HG03139 (cell line): ENCODE data around the gene ETFA.

Source experiments
- ATAC-seq: cut with Tn5 transposase; IDR thresholded peaks from one replicate; pipeline ENCODE4 v1.9.1; 2021; ENCODE audit not compliant: unreplicated experiment

The ETFA gene

DNA sequence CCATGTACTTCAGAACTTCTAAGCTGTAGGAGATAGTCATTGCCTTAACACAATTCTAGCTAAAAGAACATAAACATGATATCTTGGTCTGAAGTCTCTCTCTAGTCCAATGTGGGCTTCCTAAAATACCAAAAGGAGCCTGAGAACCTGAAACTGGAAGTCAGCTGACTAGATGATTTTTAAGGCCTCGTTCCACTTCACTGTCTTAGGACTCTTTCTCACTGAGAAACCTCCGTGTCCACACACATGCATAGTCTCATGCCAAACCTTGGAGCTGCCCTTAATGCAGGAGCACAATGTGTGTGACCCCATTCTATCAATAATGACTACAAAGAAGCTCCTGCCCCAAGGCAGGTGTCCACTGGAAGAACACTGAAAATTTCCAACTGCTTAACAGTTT lies 87.7 kb downstream of the ETFA start:
- no peak for ATAC-seq

DNA sequence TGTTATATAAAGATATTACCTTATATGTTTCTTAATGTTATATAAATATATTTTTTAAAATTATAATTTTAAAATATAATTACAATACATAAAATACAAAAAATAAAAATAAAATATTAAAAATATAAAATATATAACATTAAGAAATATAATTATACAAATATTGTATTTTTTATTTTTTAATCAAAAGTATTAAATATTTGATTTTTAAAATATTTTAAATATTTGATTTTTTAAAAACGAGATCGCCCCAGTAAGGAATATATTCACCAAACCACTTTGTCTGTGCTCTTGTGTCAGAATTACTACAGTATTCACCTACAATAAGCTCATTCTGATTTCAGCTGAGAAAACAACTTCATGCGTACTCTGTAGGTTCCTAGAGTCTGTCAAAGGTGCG lies 89.1 kb downstream of the ETFA start:
- ATAC-seq = no peak

DNA sequence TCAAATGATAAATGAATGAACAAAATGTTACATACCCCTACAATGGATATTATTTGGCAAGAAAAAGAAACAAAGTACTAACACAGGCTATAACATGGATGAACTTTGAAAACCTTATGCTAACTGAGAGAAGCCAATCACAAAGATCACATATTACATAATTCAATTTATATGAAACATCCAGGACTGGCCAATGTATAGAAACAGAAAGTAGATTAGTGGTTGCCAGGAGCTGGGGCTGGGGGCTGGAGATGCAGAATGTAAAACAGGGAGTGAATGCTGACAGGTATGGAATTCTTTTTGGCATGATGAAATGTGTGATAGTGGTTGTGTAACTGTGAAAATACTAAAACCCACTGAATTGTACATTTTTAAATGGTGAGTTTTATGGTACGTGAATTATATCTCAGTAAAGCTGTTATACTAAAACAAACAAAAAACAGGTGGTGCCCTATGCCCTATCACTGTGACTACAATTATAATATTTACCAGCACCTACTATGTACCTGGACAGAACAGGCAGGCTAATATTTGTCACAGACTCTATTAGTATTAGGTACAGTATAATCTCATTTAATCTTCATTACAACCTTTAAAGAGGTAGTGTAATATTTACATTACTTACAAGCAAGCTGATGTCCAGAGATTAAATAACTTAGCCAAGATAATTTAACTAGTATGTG lies 90.0 kb downstream of the ETFA start:
- ATAC-seq = no peak

DNA sequence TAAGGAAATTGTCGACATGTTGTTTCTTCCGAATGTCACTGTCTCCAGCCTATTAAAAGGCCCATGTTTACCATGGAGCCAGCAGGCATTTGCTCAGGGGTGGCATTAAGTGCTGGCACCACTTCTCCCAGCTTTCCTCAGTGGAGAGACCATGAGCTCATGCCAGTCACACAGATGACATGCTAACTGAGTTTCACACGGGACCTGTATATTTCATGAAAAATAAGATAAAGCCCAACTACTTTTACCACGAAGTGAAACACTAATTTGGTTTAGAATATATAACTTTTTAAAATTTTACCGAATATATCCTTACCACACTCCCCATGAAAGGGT lies 93.4 kb downstream of the ETFA start:
- no peak for ATAC-seq

- no peak for ATAC-seq
Measured at GRCh38 chr15:76217029-76217881, 94.0 kb downstream of the ETFA start.

GRCh38 chr15:76215634-76216033 lies 95.6 kb downstream of the ETFA start:
- no peak for ATAC-seq

- ATAC-seq = no peak
Measured at GRCh38 chr15:76209942-76210341, 101.3 kb downstream of the ETFA start.

- ATAC-seq = no peak
Measured at GRCh38 chr15:76209523-76209922, 101.7 kb downstream of the ETFA start.

- ATAC-seq = no peak
Measured at GRCh38 chr15:76208786-76209424, 102.4 kb downstream of the ETFA start.

DNA sequence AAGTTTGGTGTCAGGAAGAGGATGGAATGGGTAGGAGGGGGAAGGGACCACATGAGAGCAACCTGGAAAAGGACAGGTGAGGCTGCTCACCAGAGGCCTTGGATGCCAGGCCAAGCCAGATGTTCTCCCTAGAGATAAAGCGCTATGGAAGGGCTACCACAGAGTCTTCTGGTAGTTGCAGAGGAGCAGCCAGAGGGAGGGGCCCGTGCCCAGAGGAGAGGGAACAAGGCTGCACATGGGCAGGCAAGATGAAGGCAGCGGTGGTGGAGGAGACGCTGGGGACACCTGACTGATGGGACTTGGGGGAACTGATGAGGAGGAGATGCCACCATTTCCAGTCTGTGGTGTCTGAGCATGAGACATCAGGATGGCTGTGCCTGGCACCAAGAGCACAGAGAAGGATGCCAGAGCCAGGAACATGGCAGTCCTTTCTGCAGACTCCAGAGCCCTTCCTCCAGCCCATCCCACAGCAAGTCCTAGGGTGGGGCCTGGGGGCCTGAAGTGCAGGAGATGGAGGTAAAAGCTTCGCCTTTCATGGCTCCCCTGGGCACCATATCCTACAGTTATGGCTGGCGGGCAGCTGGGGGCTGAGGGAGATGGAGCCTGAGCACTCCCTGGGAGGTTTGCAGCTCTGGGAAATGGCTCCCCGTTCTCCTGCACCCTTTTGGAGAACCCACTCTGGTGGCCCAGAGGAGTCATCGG lies 103.0 kb downstream of the ETFA start:
- no peak for ATAC-seq

DNA sequence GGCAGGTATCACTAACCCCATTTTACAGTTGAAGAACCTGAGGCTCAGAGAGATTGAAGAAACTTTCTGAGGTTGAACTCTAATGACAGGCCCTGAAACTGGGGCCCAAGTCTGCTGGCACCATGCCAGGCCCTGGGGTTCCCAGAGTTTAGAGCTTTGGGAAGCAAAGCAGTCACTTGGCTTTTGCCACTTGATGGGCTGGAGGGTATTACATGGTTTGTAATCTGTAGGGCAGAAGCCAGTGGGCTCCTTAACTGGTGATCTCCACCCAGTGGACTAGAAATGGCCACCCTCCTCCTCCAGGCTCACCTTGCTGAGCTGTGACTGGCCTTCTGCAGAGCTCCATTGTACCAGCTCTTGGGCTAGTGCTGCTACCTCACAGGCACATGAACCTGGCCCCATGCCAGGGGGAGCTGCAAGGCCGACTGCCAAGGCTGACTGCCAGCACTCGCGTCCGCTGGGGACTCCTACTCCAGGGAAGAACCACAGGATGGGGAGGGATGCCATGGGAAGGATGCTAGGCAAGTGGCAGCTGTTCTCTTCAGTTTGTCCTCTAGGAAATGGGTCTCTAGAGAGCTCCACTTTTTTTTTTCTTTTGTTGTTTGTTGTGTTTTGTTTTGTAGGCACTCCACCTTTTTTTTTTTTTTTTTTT lies 104.8 kb downstream of the ETFA start:
- ATAC-seq = no peak

GRCh38 chr15:76204916-76205460 lies 106.3 kb downstream of the ETFA start:
- no peak for ATAC-seq

DNA sequence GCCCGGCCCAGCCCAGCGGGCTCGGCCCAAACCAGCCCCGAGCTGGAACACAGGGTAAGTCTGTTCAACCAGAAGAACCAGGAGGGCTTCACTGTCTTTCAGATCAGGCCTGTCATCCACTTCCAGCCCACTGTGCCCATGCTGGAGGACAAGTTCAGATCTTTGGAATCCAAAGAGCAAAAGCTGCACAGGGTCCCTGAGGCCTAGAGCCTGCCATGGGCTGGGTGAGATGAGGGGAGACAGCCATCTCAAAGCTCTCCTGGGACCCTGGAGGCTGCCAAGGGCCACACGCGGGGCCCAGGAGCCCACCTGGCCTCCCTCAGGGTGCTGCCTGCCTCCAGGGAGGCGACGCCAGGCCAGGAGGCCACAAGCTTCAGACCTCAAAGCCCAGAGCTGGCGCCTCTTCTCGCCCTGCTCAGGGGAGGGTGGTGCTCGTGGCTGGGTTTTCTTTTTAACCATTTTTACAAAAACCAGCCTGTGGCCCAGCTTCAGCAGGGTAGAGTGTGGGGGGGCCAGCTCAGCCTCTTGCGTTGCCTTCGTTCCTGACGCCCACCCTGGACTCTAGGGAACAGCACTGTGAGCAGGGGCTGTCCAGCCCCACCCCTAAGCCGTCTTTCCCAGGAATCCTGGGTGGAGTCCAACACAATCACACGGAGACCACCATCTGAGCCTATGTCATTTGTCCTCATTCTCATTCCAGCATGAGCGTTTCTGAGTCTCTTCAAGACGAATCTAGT lies 107.0 kb downstream of the ETFA start:
- ATAC-seq = no peak

DNA sequence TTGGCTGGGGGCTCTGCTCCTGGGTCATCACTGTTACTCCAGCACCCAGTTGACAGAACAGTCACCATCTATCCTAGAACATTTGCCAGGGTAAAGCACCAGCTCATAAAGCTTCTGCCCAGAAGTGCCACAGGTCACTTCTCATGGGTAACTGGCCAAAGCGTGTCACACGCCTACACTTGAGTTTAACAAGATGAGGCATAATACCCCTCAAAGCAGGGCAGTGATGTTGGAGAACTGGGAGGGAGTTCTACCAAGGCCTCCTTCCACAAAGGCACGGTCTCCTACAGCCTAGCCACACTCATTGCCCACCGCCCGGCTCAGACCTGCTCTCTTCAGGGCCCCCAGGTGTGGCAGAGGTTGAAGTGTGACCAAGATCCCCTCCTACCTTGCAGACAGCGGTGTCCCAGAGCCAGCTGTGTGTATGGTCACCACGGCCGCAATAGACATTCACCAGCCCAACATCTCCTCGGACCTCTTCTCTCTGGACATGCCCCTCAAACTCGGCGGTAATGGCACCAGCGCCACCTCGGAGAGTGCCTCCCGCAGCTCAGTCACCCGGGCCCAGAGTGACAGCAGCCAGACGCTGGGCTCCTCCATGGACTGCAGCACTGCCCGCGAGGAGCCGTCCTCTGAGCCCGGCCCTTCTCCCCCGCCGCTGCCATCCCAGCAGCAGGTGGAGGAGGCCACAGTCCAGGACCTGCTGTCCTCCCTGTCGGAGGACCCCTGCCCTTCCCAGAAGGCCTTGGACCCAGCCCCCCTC lies 107.7 kb downstream of the ETFA start:
- ATAC-seq = no peak

- ATAC-seq = no peak
Measured at GRCh38 chr15:76201536-76202255, 109.6 kb downstream of the ETFA start.

DNA sequence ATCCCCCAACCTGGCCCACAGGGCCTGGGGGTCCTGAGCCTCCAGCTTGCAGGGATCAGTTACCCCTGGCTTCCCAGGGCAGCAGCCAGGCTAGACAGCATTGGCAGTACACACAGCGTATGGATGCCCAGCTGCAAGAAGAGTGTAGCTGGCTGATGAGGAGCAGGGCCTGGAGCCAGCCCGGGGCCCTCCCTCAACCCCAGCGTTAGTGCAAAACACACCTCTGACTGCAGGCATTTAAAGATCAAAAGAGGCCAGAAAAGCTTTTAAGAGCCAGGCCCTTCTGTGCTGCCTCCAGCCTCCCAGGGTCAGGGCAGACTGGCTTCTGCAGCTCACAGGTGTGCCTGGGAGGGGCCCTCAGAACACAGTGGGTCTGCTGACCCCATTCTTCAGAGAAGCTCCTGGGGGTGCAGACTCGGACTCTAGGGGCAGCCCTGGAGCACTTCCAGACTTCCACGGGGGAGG lies 110.6 kb downstream of the ETFA start:
- ATAC-seq = no peak

DNA sequence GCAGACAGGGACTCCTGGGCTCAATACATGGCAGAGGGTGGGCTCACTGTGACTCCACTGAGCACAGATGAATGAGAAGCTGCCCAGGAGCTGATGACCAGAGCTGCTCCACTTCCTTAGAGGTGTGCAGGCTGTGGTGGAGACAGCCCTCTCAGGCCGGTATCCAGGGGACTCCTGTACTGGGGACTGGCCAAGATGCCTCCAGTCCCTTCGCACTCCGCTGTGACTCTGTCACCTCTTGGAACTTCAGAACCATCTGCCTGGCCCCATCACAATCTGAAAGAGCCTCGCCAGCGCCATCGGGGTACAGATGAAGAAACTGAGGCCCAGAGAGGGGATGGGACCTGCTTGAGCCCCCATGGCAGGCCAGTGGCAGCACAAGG lies 111.2 kb downstream of the ETFA start:
- no peak for ATAC-seq
